ENCODE measurements around the gene APOBEC3B. TPM values are rescaled to one million over a fixed set of nuclear protein-coding genes. Genes with fewer than 3 reads are reported as not detected.

The APOBEC3B gene
- total and polyA plus RNA-seq, 9 of the 15 experiments (the other 6 are each of a cell fraction or from before 2014, with no cell fraction given), result 5.9 to 166 (median 43.2) TPM

- no peak overlapping the region for H3K4me2 ChIP-seq (ENCODE audit: insufficient read depth, low read length)
- no peaks in the 10 kb centered on the region for H3K79me2 ChIP-seq (ENCODE audit: control insufficient read depth, insufficient read depth, low read length)
- ChIA-PET CTCF (ENCODE audit: low intra/inter-chr PET ratio) (no interaction called here), POLR2A (interaction anchor here (0.7 kb wide), 1 partner anchor 250 kb away, joined by 3 read pairs; the partner anchor contains the start of gene GTPBP1)
- in situ Hi-C loops (cut with MboI), result no loop called here
- H3K27me3 ChIP-seq (ENCODE audit: control insufficient read depth in 2 of 2, insufficient read depth in 2 of 2, low read length in 2 of 2), result peaks cover 0 to 11% of the 10 kb centered on the region in 2 experiments; a peak in 2 of 5 replicates
- H3K9me1 ChIP-seq (ENCODE audit: control insufficient read depth, insufficient read depth, low read length), result no peaks in the 10 kb centered on the region
- peaks cover 5 to 11% of the 10 kb centered on the region in 2 experiments; a peak in 4 of 5 replicates for H3K4me1 ChIP-seq (replicated peaks in 1 of 2; ENCODE audit: control insufficient read depth in 2 of 2, insufficient read depth in 2 of 2, low read length in 2 of 2)
- BruUV-seq (replicated peaks), result no TSS peak
- no peaks in the 10 kb centered on the region for H4K20me1 ChIP-seq (replicated peaks; ENCODE audit: control insufficient read depth, insufficient read depth, low read length)
- 10% methylated on average over 3 of the region's 5 CpGs for WGBS (ENCODE audit: insufficient coverage, low coverage, missing lambda C conversion rate)
- no peak for TF ChIP-seq U2AF2 (optimal IDR thresholded peaks at IDR 0.05; ENCODE audit: low read depth, low read length)
- intact Hi-C loops (cut with micrococcal nuclease), result no loop called here
- no peak for FAIRE-seq
- no peaks in the 10 kb centered on the region for H3K9me3 ChIP-seq (replicated peaks; ENCODE audit: control insufficient read depth, insufficient read depth, low read depth, low read length)
- no peaks in the 10 kb centered on the region for H3K36me3 ChIP-seq (ENCODE audit: control insufficient read depth, insufficient read depth, low read length)
- H3K27ac ChIP-seq (ENCODE audit: extremely low read depth, low read depth, low read length), result no peak overlapping the region
- no peak for ATAC-seq
- no peak overlapping the region for H3K4me3 ChIP-seq
- H3K9ac ChIP-seq (ENCODE audit: insufficient read depth in 1 of 2, low read depth in 2 of 2, low read length in 2 of 2), result peak overlapping the region in 1 of 2 experiments; percentile 45; a peak in 1 of 4 replicates
- H2AFZ ChIP-seq (ENCODE audit: low read depth, low read length), result no peak overlapping the region
- no peak for DNase-seq (ENCODE audit: extremely low read depth in 1 of 4, low spot score in 3 of 4)
Observed at GRCh38 chr22:38955250-38955905, 26.8 kb upstream of the APOBEC3B start.

GRCh38 chr22:38955926-38956325 lies 26.2 kb upstream of the APOBEC3B start:
- ChIA-PET POLR2A (no interaction called here), CTCF (ENCODE audit: low intra/inter-chr PET ratio) (no interaction called here)
- Histone ChIP-seq H3K9ac (ENCODE audit: insufficient read depth in 1 of 2, low read depth in 2 of 2, low read length in 2 of 2) (no peak overlapping the region), H3K9me3 (replicated peaks; ENCODE audit: control insufficient read depth, insufficient read depth, low read depth, low read length) (no peaks in the 10 kb centered on the region), H3K27me3 (ENCODE audit: control insufficient read depth in 2 of 2, insufficient read depth in 2 of 2, low read length in 2 of 2) (peaks cover 0 to 11% of the 10 kb centered on the region in 2 experiments; a peak in 2 of 5 replicates), H3K79me2 (ENCODE audit: control insufficient read depth, insufficient read depth, low read length) (no peaks in the 10 kb centered on the region), H3K36me3 (ENCODE audit: control insufficient read depth, insufficient read depth, low read length) (no peaks in the 10 kb centered on the region), H3K9me1 (ENCODE audit: control insufficient read depth, insufficient read depth, low read length) (no peaks in the 10 kb centered on the region), H3K4me2 (ENCODE audit: insufficient read depth, low read length) (no peak overlapping the region), H3K4me1 (replicated peaks in 1 of 2; ENCODE audit: control insufficient read depth in 2 of 2, insufficient read depth in 2 of 2, low read length in 2 of 2) (peaks cover under 1 to 5% of the 10 kb centered on the region in 2 experiments; a peak in 4 of 5 replicates), H2AFZ (ENCODE audit: low read depth, low read length) (no peak overlapping the region), H3K4me3 (no peak overlapping the region), H3K27ac (ENCODE audit: extremely low read depth, low read depth, low read length) (no peak overlapping the region), H4K20me1 (replicated peaks; ENCODE audit: control insufficient read depth, insufficient read depth, low read length) (no peaks in the 10 kb centered on the region)
- no peak for FAIRE-seq
- in situ Hi-C loops (cut with MboI) (no loop called here), intact Hi-C loops (cut with micrococcal nuclease) (no loop called here)
- no TSS peak for BruUV-seq (replicated peaks)
- 8% methylated on average over 3 of the region's 3 CpGs for WGBS (ENCODE audit: insufficient coverage, low coverage, missing lambda C conversion rate)
- DNase-seq (ENCODE audit: extremely low read depth in 1 of 4, low spot score in 3 of 4), result no peak
- no peak for ATAC-seq
- TF ChIP-seq THRAP3 (IDR thresholded peaks at IDR 0.05; ENCODE audit: borderline replicate concordance) (no peak), ZNF655 (CRISPR knock-in tag; IDR thresholded peaks at IDR 0.05) (no peak), HMG20A (CRISPR knock-in tag; conservative IDR thresholded peaks at IDR 0.05) (no peak), TSC22D4 (tag; IDR thresholded peaks at IDR 0.05) (no peak), ZNF518B (CRISPR knock-in tag; IDR thresholded peaks at IDR 0.05) (no peak), BRF1 (IDR thresholded peaks at IDR 0.05; ENCODE audit: borderline replicate concordance, extremely low read depth, insufficient read length) (no peak), STAT5B (CRISPR knock-in tag; IDR thresholded peaks at IDR 0.05) (no peak)

All from K562 (cell line).